ENCODE results near the gene SLC6A2.
"Not testable (repeated sequence)": the region's sequence is repeated elsewhere in the genome, so short reads cannot be mapped to it uniquely, and the experiment has no call there.

Gene SLC6A2

GRCh38 chr16:55711959-55712876 is 56.4 kb downstream of the SLC6A2 start:
- no peak for DNase-seq (ENCODE audit: low read depth)

DNA sequence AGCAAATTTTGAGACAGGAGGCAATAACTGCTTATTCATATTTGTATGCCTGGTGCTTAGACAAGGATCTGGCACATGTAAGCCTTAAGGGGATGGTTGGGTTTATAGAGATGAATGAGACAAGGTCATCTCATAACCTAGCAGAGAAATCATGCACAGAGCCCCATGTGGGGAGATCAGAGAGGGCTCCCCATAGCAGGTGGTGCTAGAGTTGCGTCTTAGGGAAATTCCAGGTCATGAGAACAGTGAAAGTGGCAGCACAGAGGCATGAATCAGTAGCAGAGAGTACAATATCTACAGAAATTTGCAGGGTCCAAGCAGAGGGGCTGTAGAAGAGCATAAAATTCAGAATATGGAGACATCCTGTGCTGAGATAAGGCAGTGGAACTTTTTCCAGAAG is 57.3 kb downstream of the SLC6A2 start:
- no peak for DNase-seq (ENCODE audit: low read depth)

- DNase-seq (ENCODE audit: low read depth): no peak
Observed at GRCh38 chr16:55717326-55717725, 61.5 kb downstream of the SLC6A2 start.

GRCh38 chr16:55725055-55725777 is 69.4 kb downstream of the SLC6A2 start:
- no peak for DNase-seq (ENCODE audit: low read depth)

- no peak for DNase-seq (ENCODE audit: low read depth)
Observed at GRCh38 chr16:55728797-55729196, 73.0 kb downstream of the SLC6A2 start.

DNA sequence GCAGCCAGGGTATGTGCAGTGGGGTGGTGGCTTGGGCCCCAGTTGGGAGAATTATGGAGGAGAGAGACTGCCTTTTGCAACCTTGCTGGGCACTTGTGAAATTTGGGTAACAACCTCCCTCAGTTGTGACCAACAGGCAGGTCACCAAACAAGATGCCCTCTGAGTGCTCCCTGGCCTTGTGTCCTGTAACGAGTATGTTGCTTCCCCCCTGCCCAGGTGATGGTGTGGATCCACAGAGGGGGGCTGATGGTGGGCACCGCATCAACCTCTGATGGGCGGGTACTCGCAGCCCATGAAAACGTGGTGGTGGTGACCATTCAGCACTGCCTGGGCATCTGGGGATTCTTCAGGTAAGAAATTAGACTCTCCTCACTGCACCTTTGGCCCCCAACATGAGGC is 74.3 kb downstream of the SLC6A2 start:
- DNase-seq (ENCODE audit: low read depth): no peak

GRCh38 chr16:55732496-55732895 is 76.7 kb downstream of the SLC6A2 start:
- DNase-seq (ENCODE audit: low read depth): no peak

- DNase-seq (ENCODE audit: low read depth): no peak
Observed at GRCh38 chr16:55734665-55735064, 78.9 kb downstream of the SLC6A2 start.

DNA sequence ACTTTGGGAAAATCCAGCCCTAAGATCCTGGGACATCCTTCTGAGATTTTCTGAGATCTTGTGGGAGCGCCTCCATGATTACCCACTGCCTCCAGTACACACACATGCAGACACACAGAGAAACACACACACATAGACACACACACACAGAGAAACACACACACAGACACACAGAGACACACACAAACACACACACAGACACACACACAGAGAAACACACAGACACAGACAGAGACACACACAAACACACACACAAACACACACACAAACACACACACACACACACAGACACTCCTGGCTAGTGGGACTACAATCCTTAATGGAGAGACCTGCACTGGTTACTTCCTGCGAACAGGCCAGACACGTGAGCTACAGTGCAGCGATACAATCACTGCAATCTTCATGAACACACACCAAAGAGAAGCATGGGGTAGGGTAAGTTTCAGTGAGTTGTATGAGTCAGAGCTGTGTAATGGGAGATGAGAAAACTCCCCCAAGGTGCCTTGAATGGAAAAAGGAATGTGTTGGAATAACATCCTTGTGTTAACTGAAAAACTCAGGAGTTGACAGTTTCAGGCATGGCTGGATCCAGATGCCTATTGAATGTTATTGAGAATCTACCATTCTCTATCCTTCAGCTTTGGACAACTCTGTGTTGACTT is 79.5 kb downstream of the SLC6A2 start:
- no peak for DNase-seq (ENCODE audit: low read depth)

- no peak for DNase-seq (ENCODE audit: low read depth)
Observed at GRCh38 chr16:55736671-55737070, 80.9 kb downstream of the SLC6A2 start.

DNA sequence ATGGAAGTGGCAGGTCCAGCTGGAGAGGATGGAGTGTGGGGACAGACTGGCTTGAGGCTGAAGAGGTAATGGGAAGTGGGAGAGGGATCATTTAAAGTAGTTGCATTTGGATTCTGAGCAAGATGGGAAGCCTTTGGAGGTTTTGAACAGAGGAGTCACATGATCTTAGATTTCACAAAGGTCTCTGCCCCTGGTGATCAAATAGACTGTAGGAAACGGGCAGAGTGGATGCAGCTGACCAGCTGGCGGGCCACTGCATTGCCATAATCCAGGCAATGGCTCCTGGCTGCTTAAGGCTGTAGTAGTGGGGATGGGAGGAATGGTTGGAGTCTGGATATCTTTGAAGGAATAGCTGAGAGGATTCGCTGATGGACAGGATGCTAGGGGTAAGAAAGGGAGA is 81.5 kb downstream of the SLC6A2 start:
- no peak for DNase-seq (ENCODE audit: low read depth)

GRCh38 chr16:55737966-55738365 is 82.2 kb downstream of the SLC6A2 start:
- no peak for DNase-seq (ENCODE audit: low read depth)

GRCh38 chr16:55746081-55746480 is 90.3 kb downstream of the SLC6A2 start:
- no peak for DNase-seq (ENCODE audit: low read depth)

GRCh38 chr16:55747785-55748184 is 92.0 kb downstream of the SLC6A2 start:
- no peak for DNase-seq (ENCODE audit: low read depth)

GRCh38 chr16:55752465-55753144 is 96.8 kb downstream of the SLC6A2 start:
- not testable (repeated sequence) for DNase-seq (ENCODE audit: low read depth)

- not testable (repeated sequence) for DNase-seq (ENCODE audit: low read depth)
Observed at GRCh38 chr16:55753145-55753631, 97.4 kb downstream of the SLC6A2 start.

Data from GM04503 (cell line).